GM12874 (cell line): Measurements from ENCODE around the gene FRMD4A.

ENCODE experiments used
- CTCF ChIP-seq: IDR thresholded peaks from 2 replicates; pipeline ENCODE4 v1.5.1; 2011; ENCODE audit warnings: low read depth, mild to moderate bottlenecking, control low read depth, low read length, moderate library complexity; ENCODE audit not compliant: insufficient read depth

Gene FRMD4A

GRCh38 chr10:13978533-13979115 is 352.1 kb downstream of the FRMD4A start:
- TF ChIP-seq CTCF, result no peak

GRCh38 chr10:13977861-13978532 is 352.7 kb downstream of the FRMD4A start:
- no peak for TF ChIP-seq CTCF

GRCh38 chr10:13973742-13974141 is 357.0 kb downstream of the FRMD4A start:
- TF ChIP-seq CTCF, result no peak

- no peak for TF ChIP-seq CTCF
Measured at GRCh38 chr10:13972609-13973008, 358.1 kb downstream of the FRMD4A start.

- no peak for TF ChIP-seq CTCF
Measured at GRCh38 chr10:13971601-13972475, 358.9 kb downstream of the FRMD4A start.

GRCh38 chr10:13970957-13971353 is 359.8 kb downstream of the FRMD4A start:
- no peak for TF ChIP-seq CTCF

GRCh38 chr10:13970236-13970956 is 360.3 kb downstream of the FRMD4A start:
- no peak for TF ChIP-seq CTCF
